Left lobe of liver (tissue), 2 donors: ENCODE data around the gene GLDN. TPM values are rescaled to one million over a fixed set of nuclear protein-coding genes. Genes with fewer than 3 reads are reported as not detected.
A peak's percentile ranks its signal among the peaks of the same experiment; 100 is the strongest.
"Not testable (repeated sequence)": the region's sequence is repeated elsewhere in the genome, so short reads cannot be mapped to it uniquely, and the experiment has no call there.

Source experiments
- ATAC-seq: fragments of 200-7000 bp; cut with Tn5 transposase; one replicate; pipeline ENCODE4 v1.9.1; 2020; ENCODE audit warnings: mild to moderate bottlenecking, moderate library complexity
- DNase-seq: peaks from one replicate; pipeline ENCODE4 v3.0.0-alpha.2; 2020; ENCODE audit warnings: low spot score
- total RNA-seq: library from RNA; stranded (reverse); gene quantifications from one replicate; pipeline ENCODE4 v1.2.1, GENCODE V29; 2021
- donor health status: DM: no; HTN: no; CAD: no; lungs with moderate emphysema.
- donor health status: DM: no; HTN: yes; CAD: no.

The GLDN gene
- total RNA-seq, 1 donor from 2014 or later: 0.60 TPM

GRCh38 chr15:51386960-51387698 lies 45.7 kb downstream of the GLDN start:
- DNase-seq (no peak), ATAC-seq (no peak)

GRCh38 chr15:51387699-51388041 lies 46.2 kb downstream of the GLDN start:
- no peak for DNase-seq
- no peak for ATAC-seq

- no peak for DNase-seq
- ATAC-seq: no peak
Observed at GRCh38 chr15:51388726-51389125, 47.3 kb downstream of the GLDN start.

- DNase-seq (no peak), ATAC-seq (peak; percentile 44)
Observed at GRCh38 chr15:51390241-51390965, 48.9 kb downstream of the GLDN start.

GRCh38 chr15:51390966-51391422 lies 49.5 kb downstream of the GLDN start:
- no peak for ATAC-seq
- DNase-seq: no peak

GRCh38 chr15:51396921-51397320 lies 55.5 kb downstream of the GLDN start:
- no peak for DNase-seq
- no peak for ATAC-seq

GRCh38 chr15:51398626-51399025 lies 57.2 kb downstream of the GLDN start:
- no peak for ATAC-seq
- no peak for DNase-seq

- DNase-seq (peak; percentile 24), ATAC-seq (no peak)
Observed at GRCh38 chr15:51401051-51401780, 59.8 kb downstream of the GLDN start.

- peak; percentile 48 for DNase-seq
- ATAC-seq: peak; percentile 84
Observed at GRCh38 chr15:51401872-51402517, 60.5 kb downstream of the GLDN start.

GRCh38 chr15:51403072-51403878 lies 61.8 kb downstream of the GLDN start:
- DNase-seq (peak; percentile 21), ATAC-seq (peak; percentile 80)

GRCh38 chr15:51403946-51404695 lies 62.7 kb downstream of the GLDN start:
- peak; percentile 10 for ATAC-seq
- DNase-seq: peak; percentile 1

GRCh38 chr15:51405693-51406523 lies 64.5 kb downstream of the GLDN start:
- DNase-seq (peak; percentile 1), ATAC-seq (no peak)

GRCh38 chr15:51414256-51414860 lies 72.9 kb downstream of the GLDN start:
- DNase-seq: peak; percentile 1
- ATAC-seq: no peak

GRCh38 chr15:51416129-51416528 lies 74.7 kb downstream of the GLDN start:
- ATAC-seq (no peak), DNase-seq (no peak)

- not testable (repeated sequence) for DNase-seq, ATAC-seq
Observed at GRCh38 chr15:51423040-51423439, 81.6 kb downstream of the GLDN start.

GRCh38 chr15:51424780-51425179 lies 83.3 kb downstream of the GLDN start:
- no peak for ATAC-seq
- DNase-seq: no peak

GRCh38 chr15:51425517-51426040 lies 84.1 kb downstream of the GLDN start:
- ATAC-seq (no peak), DNase-seq (no peak)

- DNase-seq (no peak), ATAC-seq (no peak)
Observed at GRCh38 chr15:51438526-51438925, 97.1 kb downstream of the GLDN start.
